ENCODE data around the gene KLHL29. TPM values are rescaled to one million over a fixed set of nuclear protein-coding genes. Genes with fewer than 3 reads are reported as not detected.

KLHL29 gene
- polyA plus RNA-seq, 3 donors = 0.03 TPM; not detected in 2

DNA sequence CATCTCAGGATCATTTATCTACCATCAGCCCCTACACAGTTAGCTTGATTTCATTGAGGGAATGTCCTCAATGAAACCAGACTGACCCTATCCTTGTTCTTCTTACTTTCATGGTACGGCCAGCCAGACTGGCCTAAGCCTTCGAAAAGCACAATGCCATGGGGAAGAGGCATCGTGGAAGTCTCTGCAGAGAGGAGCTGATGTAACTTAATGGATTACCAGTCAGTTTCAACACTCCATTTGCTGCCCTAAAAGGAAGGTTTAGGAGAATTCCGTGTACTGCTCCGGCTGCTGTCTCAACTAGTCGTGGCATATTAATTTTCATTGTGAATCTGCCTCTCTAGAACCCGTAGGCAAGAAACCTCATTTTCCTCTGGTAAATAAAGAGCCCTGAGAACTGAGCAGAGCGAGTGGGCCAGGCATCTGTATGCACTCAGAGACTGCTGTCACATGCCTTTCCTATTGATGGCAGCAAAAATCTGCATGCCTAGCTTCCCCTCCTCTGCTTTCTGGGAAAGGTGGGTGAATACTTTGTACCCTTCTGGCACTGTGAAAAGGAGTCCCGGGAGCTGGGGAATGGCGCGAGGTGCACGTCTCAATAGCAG is 184.9 kb downstream of the KLHL29 start:
- no peak overlapping the region for H3K4me3 Mint-ChIP-seq
- no peak overlapping the region for H3K4me2 ChIP-seq (replicated peaks; ENCODE audit: extremely low read depth, low read length, poor library complexity, severe bottlenecking)
- H3K4me1 ChIP-seq (ENCODE audit: control insufficient read depth in 1 of 2, insufficient read depth in 2 of 2, low read length in 2 of 2) = no peaks in the 10 kb centered on the region
- H3K4me1 Mint-ChIP-seq = no peaks in the 10 kb centered on the region
- H3K27me3 Mint-ChIP-seq (ENCODE audit: low read depth in 3 of 3) = peaks cover 5 to 14% (median 8%) of the 10 kb centered on the region in 3 donors
- intact Hi-C loops (cut with micrococcal nuclease) = no loop called here
- no peaks in the 10 kb centered on the region for H3K27me3 ChIP-seq (ENCODE audit: control insufficient read depth in 2 of 2, insufficient read depth in 2 of 2, low read length in 2 of 2)
- no peak overlapping the region for H3K4me3 ChIP-seq (replicated peaks in 1 of 3; ENCODE audit: low read depth in 2 of 3, low read length in 3 of 3)
- no peaks in the 10 kb centered on the region for H3K79me2 ChIP-seq (ENCODE audit: insufficient read depth, low read length)
- no peak overlapping the region for H2AFZ ChIP-seq (ENCODE audit: insufficient read depth, low read depth, low read length, poor library complexity, severe bottlenecking)
- DNase-seq = no peak
- TF ChIP-seq CTCF (IDR thresholded peaks at IDR 0.05) = no peak
- no peaks in the 10 kb centered on the region for H3K36me3 ChIP-seq (replicated peaks in 1 of 2; ENCODE audit: control insufficient read depth in 1 of 2, insufficient read depth in 2 of 2, low read length in 2 of 2)
- H3K36me3 Mint-ChIP-seq = no peaks in the 10 kb centered on the region
- no peaks in the 10 kb centered on the region for H3K9me3 ChIP-seq (replicated peaks in 1 of 2; ENCODE audit: control insufficient read depth in 1 of 2, insufficient read depth in 1 of 2, low read length in 2 of 2)
- H3K27ac Mint-ChIP-seq = no peak overlapping the region
- H4K20me1 ChIP-seq (ENCODE audit: insufficient read depth, low read length) = no peaks in the 10 kb centered on the region
- no peak overlapping the region for H3K9ac ChIP-seq (ENCODE audit: insufficient read depth, low read length, poor library complexity, severe bottlenecking)
- WGBS (ENCODE audit: insufficient coverage) = 90% methylated on average over 11 of the region's 12 CpGs
- no peak overlapping the region for H3K27ac ChIP-seq (ENCODE audit: low read depth in 1 of 2, low read length in 2 of 2)
- H3K9me3 Mint-ChIP-seq = peaks cover 0 to 1% (median 0%) of the 10 kb centered on the region in 7 donors

- Histone ChIP-seq H4K20me1 (ENCODE audit: insufficient read depth, low read length) (no peaks in the 10 kb centered on the region), H3K9me3 (replicated peaks in 1 of 2; ENCODE audit: control insufficient read depth in 1 of 2, insufficient read depth in 1 of 2, low read length in 2 of 2) (no peaks in the 10 kb centered on the region), H3K4me2 (replicated peaks; ENCODE audit: extremely low read depth, low read length, poor library complexity, severe bottlenecking) (no peak overlapping the region), H3K4me3 (replicated peaks in 1 of 3; ENCODE audit: low read depth in 2 of 3, low read length in 3 of 3) (no peak overlapping the region), H3K36me3 (replicated peaks in 1 of 2; ENCODE audit: control insufficient read depth in 1 of 2, insufficient read depth in 2 of 2, low read length in 2 of 2) (no peaks in the 10 kb centered on the region), H3K4me1 (ENCODE audit: control insufficient read depth in 1 of 2, insufficient read depth in 2 of 2, low read length in 2 of 2) (no peaks in the 10 kb centered on the region), H3K9ac (ENCODE audit: insufficient read depth, low read length, poor library complexity, severe bottlenecking) (no peak overlapping the region), H2AFZ (ENCODE audit: insufficient read depth, low read depth, low read length, poor library complexity, severe bottlenecking) (no peak overlapping the region), H3K27me3 (ENCODE audit: control insufficient read depth in 2 of 2, insufficient read depth in 2 of 2, low read length in 2 of 2) (no peaks in the 10 kb centered on the region), H3K79me2 (ENCODE audit: insufficient read depth, low read length) (no peaks in the 10 kb centered on the region), H3K27ac (ENCODE audit: low read depth in 1 of 2, low read length in 2 of 2) (no peak overlapping the region)
- peaks cover 5 to 14% (median 6%) of the 10 kb centered on the region in 3 donors for H3K27me3 Mint-ChIP-seq (ENCODE audit: low read depth in 3 of 3)
- DNase-seq = no peak
- TF ChIP-seq CTCF (IDR thresholded peaks at IDR 0.05) = no peak
- intact Hi-C loops (cut with micrococcal nuclease) = no loop called here
- H3K9me3 Mint-ChIP-seq = peaks cover 0 to 1% (median 0%) of the 10 kb centered on the region in 7 donors
- no CpG with 5 or more reads among the region's 6 CpGs for WGBS (ENCODE audit: insufficient coverage)
- no peak overlapping the region for H3K4me3 Mint-ChIP-seq
- H3K36me3 Mint-ChIP-seq = no peaks in the 10 kb centered on the region
- no peak overlapping the region for H3K27ac Mint-ChIP-seq
- no peaks in the 10 kb centered on the region for H3K4me1 Mint-ChIP-seq
Observed at GRCh38 chr2:23571085-23571484, 186.1 kb downstream of the KLHL29 start.
